HepG2 (cell line): Measurements from ENCODE around the gene WDR35.

ENCODE experiments used
- GABPA ChIP-seq, 2 experiments: IDR thresholded peaks; 2 replicates each; pipeline ENCODE4 v1.6.1; 2011 to 2016; ENCODE audit warnings: low read depth in 2 of 2, low read length in 1 of 2, missing biosample characterization in 1 of 2, missing genetic modification characterization in 1 of 2
- MAZ ChIP-seq, 2 experiments: sonication (generic) in 1 of 2; formaldehyde crosslinking in 1 of 2; IDR thresholded peaks; 2 replicates each; pipeline versions ENCODE4 v1.5.0 to v1.6.1; 2012 to 2020; ENCODE audit warnings: low read depth in 2 of 2, mild to moderate bottlenecking in 2 of 2, borderline replicate concordance in 1 of 2, improper control_type of control experiment in 1 of 2, low read length in 1 of 2, missing genetic modification reagents in 1 of 2, moderate library complexity in 1 of 2
- ZNF121 ChIP-seq: sonication (generic); formaldehyde crosslinking; IDR thresholded peaks from 2 replicates; pipeline ENCODE4 v1.5.0; 2020; ENCODE audit warnings: mild to moderate bottlenecking, missing genetic modification reagents

GRCh38 chr2:19897623-19898245 lies 92.2 kb downstream of the WDR35 start:
- TF ChIP-seq GABPA (IDR thresholded peaks at IDR 0.05; ENCODE audit: low read depth, low read length) (no peak), GABPA (CRISPR knock-in tag; IDR thresholded peaks at IDR 0.05; ENCODE audit: low read depth) (no peak), MAZ (IDR thresholded peaks at IDR 0.05; ENCODE audit: borderline replicate concordance, low read depth, low read length) (no peak), MAZ (CRISPR knock-in tag; IDR thresholded peaks at IDR 0.05; ENCODE audit: low read depth) (no peak), ZNF121 (CRISPR knock-in tag) (no peak)
